Mesodermal cell (in vitro differentiated cells): ENCODE data around the gene TUBA4B.
A peak's percentile ranks its signal among the peaks of the same experiment; 100 is the strongest.
"Not testable (repeated sequence)": the region's sequence is repeated elsewhere in the genome, so short reads cannot be mapped to it uniquely, and the experiment has no call there.

Source experiments
- H3K27ac ChIP-seq: 2 replicates; pipeline ENCODE4 v1.7.0; 2013; ENCODE audit warnings: mild to moderate bottlenecking, low read depth, low read length, moderate library complexity; ENCODE audit not compliant: severe bottlenecking
- H3K36me3 ChIP-seq: 2 replicates; pipeline ENCODE4 v1.7.1; 2013; ENCODE audit warnings: mild to moderate bottlenecking, low read length, moderate library complexity; ENCODE audit not compliant: control insufficient read depth, insufficient read depth
- H3K4me1 ChIP-seq: one replicate; pipeline ENCODE4 v1.7.1; 2013; ENCODE audit warnings: mild to moderate bottlenecking, low read length; ENCODE audit not compliant: insufficient read depth, control insufficient read depth, poor library complexity, severe bottlenecking
- H3K4me3 ChIP-seq: 2 replicates; pipeline ENCODE4 v1.7.0; 2013; ENCODE audit warnings: low read length, control low read depth, mild to moderate bottlenecking; ENCODE audit not compliant: insufficient read depth, poor library complexity, severe bottlenecking; ENCODE audit errors: extremely low read depth
- H3K9me3 ChIP-seq: 2 replicates; pipeline ENCODE4 v1.7.1; 2013; ENCODE audit warnings: mild to moderate bottlenecking, low read length, moderate library complexity; ENCODE audit not compliant: control insufficient read depth
- WGBS, 2 experiments: methylation state at CpG; one replicate each; pipeline ENCODE4 v1.1.5; 2013; ENCODE audit warnings: missing lambda C conversion rate in 2 of 2; ENCODE audit not compliant: insufficient coverage in 2 of 2; 5-methylcytosine and 5-hydroxymethylcytosine counted together

The TUBA4B gene

DNA sequence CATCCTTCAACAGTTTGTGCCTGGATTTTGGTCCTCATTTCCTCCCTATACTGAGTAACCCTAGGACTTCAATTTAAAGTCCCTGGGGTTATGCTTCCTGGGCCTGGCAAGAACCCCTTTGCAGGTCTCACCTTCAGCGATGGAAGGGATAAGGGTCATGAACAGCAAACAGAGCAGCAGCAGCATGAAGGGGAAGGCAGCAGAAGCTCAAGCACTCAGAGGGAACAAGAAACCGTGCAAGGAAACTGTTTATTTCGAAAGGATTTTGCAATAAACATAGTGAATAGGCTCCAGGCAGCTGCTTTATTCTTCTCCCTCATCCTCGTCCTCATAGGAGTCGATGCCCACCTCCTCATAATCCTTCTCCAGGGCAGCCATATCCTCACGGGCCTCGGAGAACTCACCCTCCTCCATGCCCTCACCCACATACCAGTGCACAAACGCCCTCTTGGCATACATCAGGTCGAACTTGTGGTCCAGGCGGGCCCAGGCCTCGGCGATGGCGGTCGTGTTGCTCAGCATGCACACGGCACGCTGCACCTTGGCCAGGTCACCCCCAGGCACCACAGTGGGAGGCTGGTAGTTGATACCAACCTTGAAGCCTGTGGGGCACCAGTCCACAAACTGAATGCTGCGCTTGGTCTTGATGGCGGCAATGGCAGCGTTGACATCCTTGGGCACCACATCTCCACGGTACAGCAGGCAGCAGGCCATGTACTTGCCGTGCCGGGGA is 2.8 kb upstream of the TUBA4B start:
- Histone ChIP-seq H3K4me1 (peaks cover 42% of the 10 kb centered on the region), H3K4me3 (no peak overlapping the region), H3K27ac (peak overlapping the region; percentile 85), H3K9me3 (no peaks in the 10 kb centered on the region), H3K36me3 (peaks cover 18% of the 10 kb centered on the region)
- WGBS, 2 experiments = 92 to 94% methylated on average over 22 of the region's 22 CpGs

GRCh38 chr2:219251656-219252055 is 1.4 kb upstream of the TUBA4B start:
- no peaks in the 10 kb centered on the region for H3K9me3 ChIP-seq
- H3K36me3 ChIP-seq = peaks cover 18% of the 10 kb centered on the region
- WGBS, 2 experiments = 67 to 86% methylated on average over 1 to 6 of the region's 6 CpGs
- H3K4me3 ChIP-seq = no peak overlapping the region
- no peak overlapping the region for H3K27ac ChIP-seq
- peaks cover 38% of the 10 kb centered on the region for H3K4me1 ChIP-seq

- WGBS, 2 experiments = 51 to 60% methylated on average over 2 to 4 of the region's 5 CpGs
- H3K36me3 ChIP-seq = peaks cover 14% of the 10 kb centered on the region
- H3K27ac ChIP-seq = no peak overlapping the region
- no peak overlapping the region for H3K4me3 ChIP-seq
- no peaks in the 10 kb centered on the region for H3K9me3 ChIP-seq
- peaks cover 38% of the 10 kb centered on the region for H3K4me1 ChIP-seq
These were observed 959 bp upstream of the TUBA4B start for GRCh38 chr2:219252084-219252483.

DNA sequence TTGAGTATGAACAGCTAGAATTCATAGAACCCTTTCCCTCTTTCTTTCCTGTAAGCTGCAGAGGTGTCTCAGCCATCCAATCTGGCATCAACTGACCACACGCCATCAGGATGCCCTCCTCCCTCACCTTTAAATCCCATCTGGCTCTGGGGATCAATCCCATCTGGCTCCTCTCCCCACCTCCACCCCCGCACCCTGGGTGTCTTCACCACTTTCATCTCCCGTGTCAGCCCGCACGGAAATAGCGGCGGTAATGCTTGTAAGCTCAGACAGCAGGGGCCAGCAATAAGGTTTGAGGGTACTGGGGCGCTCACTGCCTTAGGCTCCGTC is 508 bp upstream of the TUBA4B start:
- H3K27ac ChIP-seq = no peak overlapping the region
- peaks cover 9% of the 10 kb centered on the region for H3K36me3 ChIP-seq
- H3K4me1 ChIP-seq = peaks cover 38% of the 10 kb centered on the region
- H3K9me3 ChIP-seq = no peaks in the 10 kb centered on the region
- 11 to 19% methylated on average over 9 of the region's 9 CpGs for WGBS, 2 experiments
- H3K4me3 ChIP-seq = no peak overlapping the region

DNA sequence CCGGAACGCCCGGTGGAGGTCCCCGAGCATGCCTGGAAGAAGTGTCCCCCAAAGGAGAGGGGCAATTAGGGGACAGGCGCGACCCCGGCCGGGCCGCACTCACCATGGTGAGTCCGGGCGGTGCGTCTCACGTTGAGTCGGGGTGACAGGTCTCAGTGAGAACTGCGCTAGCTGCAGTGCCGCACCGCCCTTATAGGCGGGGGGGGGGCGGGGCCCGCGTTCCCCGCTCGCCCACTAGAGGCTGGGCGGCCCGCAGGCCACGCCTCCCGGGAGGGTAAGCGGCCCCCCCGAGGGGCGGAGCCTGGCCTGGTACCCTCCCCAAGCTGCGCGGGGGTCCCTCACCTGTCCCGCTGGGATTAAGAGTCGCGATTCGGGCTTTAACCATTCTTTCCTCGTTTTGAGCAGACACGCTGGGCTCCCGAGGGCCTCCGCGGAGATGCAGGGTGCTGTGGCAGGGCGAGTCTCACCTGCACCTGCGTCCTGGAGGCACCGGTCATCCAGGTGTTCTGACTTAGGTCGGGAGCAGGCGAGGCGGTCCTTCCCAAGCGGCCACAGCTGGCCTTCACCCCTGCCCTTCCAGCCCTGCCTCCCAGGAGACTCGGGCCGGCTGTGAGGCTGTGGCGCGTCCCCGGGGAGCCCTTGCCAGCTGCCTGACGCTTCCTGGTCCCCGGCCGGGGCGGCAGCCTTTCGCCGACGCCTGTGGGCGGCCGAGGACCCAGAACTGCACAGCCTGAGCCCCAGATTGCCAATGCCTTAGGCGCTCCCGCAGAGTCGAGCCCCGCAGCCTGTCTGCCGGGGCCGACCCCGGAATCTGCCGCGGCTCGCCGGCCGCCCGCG is 928 bp downstream of the TUBA4B start, which contains the start of gene TUBA4A:
TUBA4A (minus strand) TSS at position 166 of the 837 bp plus-strand sequence; CDS start at position 106, 60 bp downstream.
- Histone ChIP-seq H3K9me3 (no peaks in the 10 kb centered on the region), H3K4me1 (peaks cover 34% of the 10 kb centered on the region), H3K36me3 (no peaks in the 10 kb centered on the region), H3K4me3 (peak within 1 kb of the TSS; percentile 34), H3K27ac (no peak within 1 kb of the TSS)
- 1 to 2% methylated on average over 63 to 71 of the region's 76 CpGs for WGBS, 2 experiments

- no peaks in the 10 kb centered on the region for H3K9me3 ChIP-seq
- no peak overlapping the region for H3K27ac ChIP-seq
- H3K4me3 ChIP-seq = peak overlapping the region; percentile 34
- peaks cover 27% of the 10 kb centered on the region for H3K4me1 ChIP-seq
- H3K36me3 ChIP-seq = no peaks in the 10 kb centered on the region
- 29 to 34% methylated on average over 11 to 12 of the region's 12 CpGs for WGBS, 2 experiments
These were observed 1.7 kb downstream of the TUBA4B start for GRCh38 chr2:219254590-219255201.

- not testable (repeated sequence) for H3K36me3 ChIP-seq, H3K4me1 ChIP-seq, H3K9me3 ChIP-seq, H3K27ac ChIP-seq, H3K4me3 ChIP-seq
- 87 to 92% methylated on average over 5 to 7 of the region's 10 CpGs for WGBS, 2 experiments
These were observed 5.9 kb downstream of the TUBA4B start for GRCh38 chr2:219258942-219259341.

DNA sequence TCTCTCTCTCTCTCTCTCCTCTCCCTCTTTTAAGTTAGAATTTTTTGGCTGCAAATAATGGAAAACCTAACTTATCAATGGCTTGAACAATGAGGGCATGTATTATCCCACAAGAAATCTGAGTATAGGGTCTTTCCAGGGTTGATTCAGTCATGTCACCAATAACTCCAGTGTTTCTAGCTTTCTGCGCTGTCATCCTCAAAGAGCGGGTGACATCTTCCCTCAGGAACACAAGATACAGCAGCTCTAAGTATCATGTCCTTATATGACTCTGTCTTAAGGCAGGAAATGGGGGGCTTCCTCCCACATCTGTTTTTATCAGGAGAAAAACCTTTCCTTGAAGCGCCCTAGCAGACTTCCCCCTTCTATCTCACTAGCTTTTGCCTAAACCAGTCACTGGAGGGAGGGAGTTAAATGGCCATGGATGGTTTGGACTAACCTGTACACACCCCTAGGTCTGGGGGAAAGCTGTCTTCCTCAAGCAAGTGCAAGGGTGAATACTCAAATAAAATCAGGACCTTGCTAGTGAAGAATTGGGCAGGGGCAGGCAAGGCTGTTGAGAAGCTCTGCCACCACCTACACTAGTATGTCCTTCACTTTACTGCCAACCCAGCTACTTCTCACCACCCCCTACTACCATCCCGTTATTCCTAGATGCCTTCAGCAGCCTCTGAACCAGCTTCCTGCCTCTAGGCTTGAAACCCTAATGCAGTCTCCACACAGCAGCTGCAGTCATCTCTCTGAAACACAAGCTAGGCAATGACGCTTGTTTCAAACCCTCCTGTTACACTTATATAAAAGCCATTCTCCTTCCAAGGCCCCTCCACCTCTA is 8.2 kb downstream of the TUBA4B start:
- no peak overlapping the region for H3K4me3 ChIP-seq
- H3K4me1 ChIP-seq = no peaks in the 10 kb centered on the region
- 83 to 85% methylated on average over 2 to 4 of the region's 5 CpGs for WGBS, 2 experiments
- H3K9me3 ChIP-seq = no peaks in the 10 kb centered on the region
- no peaks in the 10 kb centered on the region for H3K36me3 ChIP-seq
- no peak overlapping the region for H3K27ac ChIP-seq

GRCh38 chr2:219266232-219266631 is 13.2 kb downstream of the TUBA4B start:
- H3K4me3 ChIP-seq = no peak overlapping the region
- WGBS, 2 experiments = 72 to 92% methylated on average over 1 to 4 of the region's 5 CpGs
- no peaks in the 10 kb centered on the region for H3K9me3 ChIP-seq
- no peaks in the 10 kb centered on the region for H3K36me3 ChIP-seq
- no peak overlapping the region for H3K27ac ChIP-seq
- no peaks in the 10 kb centered on the region for H3K4me1 ChIP-seq

DNA sequence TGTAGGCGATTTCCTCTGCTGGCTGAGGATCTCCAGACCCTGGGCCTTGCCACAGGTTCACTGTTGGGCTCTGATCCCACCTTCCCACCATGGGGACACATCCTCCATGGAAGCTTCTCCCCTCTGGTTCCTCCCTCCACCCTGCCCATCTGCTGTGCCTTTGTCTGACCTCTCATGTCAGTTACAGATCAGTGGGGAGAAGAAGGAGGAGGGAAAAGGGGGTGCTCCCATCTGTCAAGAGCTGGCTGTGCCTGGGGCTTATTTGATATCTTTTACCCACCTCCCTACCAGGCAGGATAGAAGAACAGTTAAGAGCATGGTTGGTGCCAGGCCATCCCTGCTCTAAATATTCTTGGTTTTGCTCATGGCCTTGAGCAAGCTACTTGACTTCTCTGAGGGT is 13.8 kb downstream of the TUBA4B start:
- H3K4me3 ChIP-seq = no peak overlapping the region
- no peak overlapping the region for H3K27ac ChIP-seq
- WGBS, 2 experiments = 86 to 100% methylated on average over 1 of the region's 1 CpG
- no peaks in the 10 kb centered on the region for H3K36me3 ChIP-seq
- no peaks in the 10 kb centered on the region for H3K9me3 ChIP-seq
- no peaks in the 10 kb centered on the region for H3K4me1 ChIP-seq
